Measurements from ENCODE around the gene CAMTA1. TPM values are rescaled to one million over a fixed set of nuclear protein-coding genes. Genes with fewer than 3 reads are reported as not detected.

Gene CAMTA1
- total RNA-seq, 1 experiment from 2014 or later = 82.2 TPM

GRCh38 chr1:6799499-6799898 lies 14.2 kb downstream of the CAMTA1 start:
- CTCF ChIA-PET = no interaction called here
- H3K9me3 ChIP-seq (ENCODE audit: control insufficient read depth, insufficient read depth, low read depth, low read length) = no peaks in the 10 kb centered on the region
- H3K36me3 ChIP-seq (ENCODE audit: control insufficient read depth, insufficient read depth, low read length) = no peaks in the 10 kb centered on the region
- H3K27ac ChIP-seq (ENCODE audit: low read length) = no peak overlapping the region
- BruUV-seq (replicated peaks) = no TSS peak
- no peak overlapping the region for H3K4me3 ChIP-seq (ENCODE audit: low read depth in 2 of 2, low read length in 2 of 2)
- DNase-seq (ENCODE audit: low read depth, low spot score) (no peak), ATAC-seq (no peak)
- no peak for TF ChIP-seq CTCF (IDR thresholded peaks at IDR 0.05)
- TF ChIP-seq SIN3A (IDR thresholded peaks at IDR 0.05; ENCODE audit: borderline replicate concordance, insufficient read depth, low read depth, low read length) = no peak
- TF ChIP-seq REST (IDR thresholded peaks at IDR 0.05; ENCODE audit: insufficient read depth in 1 of 2, low read depth in 2 of 2, low read length in 1 of 2) = no peak
- peaks cover 10% of the 10 kb centered on the region for H3K4me1 ChIP-seq (ENCODE audit: control insufficient read depth, insufficient read depth, low read length)
- POLR2A ChIA-PET = no interaction called here
- intact Hi-C loops (cut with micrococcal nuclease; ENCODE audit: unreplicated experiment) = no loop called here
- in situ Hi-C loops (cut with HindIII; ENCODE audit: low pct_unique_long_range_greater_than_20kb, low sequenced_read_pairs) = no loop called here
- H3K27me3 ChIP-seq (ENCODE audit: control insufficient read depth, insufficient read depth, low read length) = no peaks in the 10 kb centered on the region

GRCh38 chr1:6800745-6801144 lies 15.5 kb downstream of the CAMTA1 start:
- H3K27me3 ChIP-seq (ENCODE audit: control insufficient read depth, insufficient read depth, low read length) = no peaks in the 10 kb centered on the region
- H3K4me1 ChIP-seq (ENCODE audit: control insufficient read depth, insufficient read depth, low read length) = peaks cover 10% of the 10 kb centered on the region
- intact Hi-C loops (cut with micrococcal nuclease; ENCODE audit: unreplicated experiment) = loop anchor here (10.0 kb wide), 1 partner anchor 64 kb away; no protein-coding TSS in a partner anchor
- ChIA-PET POLR2A (no interaction called here), CTCF (no interaction called here)
- ATAC-seq = no peak
- TF ChIP-seq POLR2AphosphoS5 (IDR thresholded peaks at IDR 0.05; ENCODE audit: low read depth, low read length) (no peak), CTCF (IDR thresholded peaks at IDR 0.05) (no peak)
- DNase-seq (ENCODE audit: low read depth, low spot score) = no peak
- H3K4me3 ChIP-seq (ENCODE audit: low read depth in 2 of 2, low read length in 2 of 2) = no peak overlapping the region
- no TSS peak for BruUV-seq (replicated peaks)
- H3K9me3 ChIP-seq (ENCODE audit: control insufficient read depth, insufficient read depth, low read depth, low read length) = no peaks in the 10 kb centered on the region
- H3K27ac ChIP-seq (ENCODE audit: low read length) = no peak overlapping the region
- no peaks in the 10 kb centered on the region for H3K36me3 ChIP-seq (ENCODE audit: control insufficient read depth, insufficient read depth, low read length)
- in situ Hi-C loops (cut with HindIII; ENCODE audit: low pct_unique_long_range_greater_than_20kb, low sequenced_read_pairs) = no loop called here

GRCh38 chr1:6801199-6801598 lies 15.9 kb downstream of the CAMTA1 start:
- POLR2A ChIA-PET = interaction anchor here (0.6 kb wide), 1 partner anchor 926 kb away, joined by 6 read pairs; no protein-coding TSS in a partner anchor
- intact Hi-C loops (cut with micrococcal nuclease; ENCODE audit: unreplicated experiment) = loop anchor here (10.0 kb wide), 1 partner anchor 64 kb away; no protein-coding TSS in a partner anchor
- Histone ChIP-seq H3K4me3 (ENCODE audit: low read depth in 2 of 2, low read length in 2 of 2) (no peak overlapping the region), H3K27me3 (ENCODE audit: control insufficient read depth, insufficient read depth, low read length) (no peaks in the 10 kb centered on the region), H3K27ac (ENCODE audit: low read length) (no peak overlapping the region), H3K36me3 (ENCODE audit: control insufficient read depth, insufficient read depth, low read length) (no peaks in the 10 kb centered on the region), H3K4me1 (ENCODE audit: control insufficient read depth, insufficient read depth, low read length) (peaks cover 10% of the 10 kb centered on the region), H3K9me3 (ENCODE audit: control insufficient read depth, insufficient read depth, low read depth, low read length) (no peaks in the 10 kb centered on the region)
- TF ChIP-seq POLR2AphosphoS5 (IDR thresholded peaks at IDR 0.05; ENCODE audit: low read depth, low read length) = no peak
- TF ChIP-seq TCF7L2 (IDR thresholded peaks at IDR 0.05; ENCODE audit: low read depth, low read length) = no peak
- TF ChIP-seq REST (IDR thresholded peaks at IDR 0.05; ENCODE audit: insufficient read depth in 1 of 2, low read depth in 2 of 2, low read length in 1 of 2) = no peak
- TF ChIP-seq SIN3A (IDR thresholded peaks at IDR 0.05; ENCODE audit: borderline replicate concordance, insufficient read depth, low read depth, low read length) = no peak
- no peak for TF ChIP-seq CTCF (IDR thresholded peaks at IDR 0.05)
- in situ Hi-C loops (cut with HindIII; ENCODE audit: low pct_unique_long_range_greater_than_20kb, low sequenced_read_pairs) = no loop called here
- CTCF ChIA-PET = no interaction called here
- BruUV-seq (replicated peaks) = no TSS peak
- no peak for ATAC-seq
- DNase-seq (ENCODE audit: low read depth, low spot score) = no peak
